ENCODE data around the gene WAS.

WAS gene

DNA sequence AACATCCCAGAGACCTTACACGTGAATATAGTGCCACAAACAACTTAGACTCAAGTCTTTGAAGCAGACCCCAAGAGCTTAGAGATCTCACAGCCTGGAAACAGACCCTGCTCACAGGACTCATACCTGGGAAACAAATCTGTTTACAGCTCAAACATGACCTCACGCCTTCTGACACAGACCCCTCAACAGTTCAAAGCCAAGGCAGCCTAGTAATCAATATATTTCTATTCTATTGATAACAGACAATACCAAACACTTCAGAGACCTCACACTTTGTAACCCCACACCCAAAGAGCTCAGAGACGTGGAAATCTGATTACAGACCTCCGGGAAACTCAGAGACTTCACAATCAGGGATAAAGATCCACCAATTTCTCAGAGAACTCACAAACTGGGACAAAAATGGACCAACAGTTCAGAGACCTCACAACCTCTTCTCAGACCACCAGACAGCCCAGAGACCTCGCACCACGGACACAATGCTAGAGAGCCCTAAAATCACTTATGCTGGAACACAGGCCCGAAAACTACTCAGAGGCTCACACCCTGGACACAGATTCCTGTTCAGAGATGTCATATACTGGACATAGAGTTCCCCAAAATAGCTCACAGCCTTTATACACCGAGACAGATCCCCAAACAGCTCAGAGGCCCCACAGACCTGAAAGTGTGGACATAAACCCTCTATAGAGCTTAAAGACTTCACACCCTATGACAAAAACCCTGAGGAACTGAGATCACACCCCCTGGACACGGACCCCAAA is 27.7 kb downstream of the WAS start:
- H3K27ac Mint-ChIP-seq, result peak overlapping the region; percentile 5
- H3K27me3 Mint-ChIP-seq, result no peaks in the 10 kb centered on the region
- intact Hi-C loops (cut with micrococcal nuclease), result no loop called here
- H3K4me1 Mint-ChIP-seq (ENCODE audit: low read depth), result no peaks in the 10 kb centered on the region
- no peaks in the 10 kb centered on the region for H3K9me3 Mint-ChIP-seq
- H3K4me3 Mint-ChIP-seq, result no peak overlapping the region
- peaks cover 27% of the 10 kb centered on the region for H3K36me3 Mint-ChIP-seq (ENCODE audit: low read depth)

DNA sequence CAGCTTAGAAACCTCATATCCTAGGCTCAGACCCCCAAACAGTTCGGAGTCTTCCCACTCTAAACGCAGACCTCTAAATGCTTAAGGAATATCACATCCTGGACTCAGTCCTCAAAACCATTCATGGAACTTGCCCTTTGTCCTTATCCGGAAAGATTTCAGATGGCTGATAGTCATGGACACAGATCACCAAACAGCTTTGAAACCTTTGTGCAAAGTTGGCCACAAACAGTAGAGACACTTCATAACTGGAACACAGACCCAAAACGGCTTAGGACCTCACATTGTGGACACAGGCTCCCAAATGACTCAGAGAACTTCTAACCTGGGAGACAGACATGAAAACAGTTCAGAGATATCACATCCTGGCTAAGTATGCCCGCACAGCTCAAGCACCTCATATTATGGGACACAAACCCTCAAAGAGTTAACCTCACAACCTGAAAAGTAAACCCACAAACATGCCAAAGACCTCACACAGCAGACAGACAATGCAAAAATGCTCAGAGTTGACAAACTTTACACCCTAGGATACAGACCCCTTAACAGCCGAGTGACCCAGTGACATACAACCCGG is 28.4 kb downstream of the WAS start:
- intact Hi-C loops (cut with micrococcal nuclease), result no loop called here
- Mint-ChIP-seq H3K4me3 (no peak overlapping the region), H3K9me3 (no peaks in the 10 kb centered on the region), H3K4me1 (ENCODE audit: low read depth) (no peaks in the 10 kb centered on the region), H3K27ac (no peak overlapping the region), H3K27me3 (no peaks in the 10 kb centered on the region), H3K36me3 (ENCODE audit: low read depth) (peaks cover 21% of the 10 kb centered on the region)

DNA sequence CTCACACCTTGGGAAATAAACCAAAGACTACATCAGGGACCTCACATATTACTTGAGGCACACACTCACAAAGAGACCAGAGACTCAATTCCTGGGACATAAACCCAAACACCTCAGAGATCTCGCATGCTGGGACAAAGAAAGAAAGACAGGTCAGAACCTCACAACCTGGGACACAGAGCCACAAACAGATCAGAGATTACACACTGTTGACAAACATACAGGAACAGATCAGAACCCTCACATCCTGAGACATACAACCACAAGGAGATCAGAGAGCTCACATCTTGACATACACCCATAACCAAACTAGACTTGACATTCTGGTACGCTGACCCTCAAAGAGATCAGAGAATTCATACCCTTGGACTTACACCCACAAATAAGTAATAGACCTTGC is 30.2 kb downstream of the WAS start:
- H3K36me3 Mint-ChIP-seq (ENCODE audit: low read depth), result peaks cover 2% of the 10 kb centered on the region

DNA sequence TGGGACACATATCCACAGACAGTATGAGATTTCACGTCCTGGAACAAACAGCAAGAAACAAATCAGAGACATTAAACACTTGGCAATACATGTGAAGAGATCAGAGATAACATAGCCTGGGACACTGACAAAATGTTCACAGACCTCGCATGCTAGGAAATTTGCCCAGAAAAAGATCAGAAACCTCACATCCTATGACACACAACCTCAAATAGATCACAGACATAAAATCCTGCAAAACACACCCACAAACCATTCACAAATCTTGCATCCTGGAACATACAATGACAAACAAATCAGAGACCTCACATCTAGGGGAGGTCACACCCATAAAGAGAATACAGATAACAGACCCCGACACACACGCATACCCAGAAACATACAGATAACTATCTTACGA is 31.0 kb downstream of the WAS start:
- no peaks in the 10 kb centered on the region for H3K9me3 Mint-ChIP-seq
- no peaks in the 10 kb centered on the region for H3K36me3 Mint-ChIP-seq (ENCODE audit: low read depth)
- no peak overlapping the region for H3K4me3 Mint-ChIP-seq
- H3K27me3 Mint-ChIP-seq, result no peaks in the 10 kb centered on the region
- no peaks in the 10 kb centered on the region for H3K4me1 Mint-ChIP-seq (ENCODE audit: low read depth)
- H3K27ac Mint-ChIP-seq, result no peak overlapping the region
- intact Hi-C loops (cut with micrococcal nuclease), result no loop called here

More for the DNA sequence above, 30.2 kb downstream of the WAS start:
- Mint-ChIP-seq H3K9me3 (no peaks in the 10 kb centered on the region), H3K4me1 (ENCODE audit: low read depth) (no peaks in the 10 kb centered on the region), H3K4me3 (no peak overlapping the region), H3K27ac (no peak overlapping the region), H3K27me3 (no peaks in the 10 kb centered on the region)
- intact Hi-C loops (cut with micrococcal nuclease), result no loop called here

DNA sequence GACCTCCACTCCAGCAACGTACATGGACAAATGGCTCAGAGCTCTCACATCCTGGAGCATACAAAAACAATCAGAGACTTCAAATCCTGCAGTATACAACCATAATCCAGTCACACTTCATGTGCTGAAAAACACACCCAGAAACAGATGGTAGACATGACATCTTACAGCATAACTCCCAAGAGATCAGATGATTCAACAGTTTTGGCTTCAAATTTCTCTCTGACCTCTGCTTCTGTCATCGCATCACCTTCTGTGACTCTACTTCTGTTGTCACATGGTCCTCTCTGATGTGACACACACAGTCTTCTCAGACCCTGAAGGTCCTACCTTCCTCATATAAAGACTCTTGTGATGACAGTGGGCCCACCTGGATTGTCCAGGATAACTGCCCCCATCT is 31.5 kb downstream of the WAS start:
- no peak overlapping the region for H3K27ac Mint-ChIP-seq
- no peaks in the 10 kb centered on the region for H3K4me1 Mint-ChIP-seq (ENCODE audit: low read depth)
- H3K27me3 Mint-ChIP-seq, result no peaks in the 10 kb centered on the region
- no peaks in the 10 kb centered on the region for H3K36me3 Mint-ChIP-seq (ENCODE audit: low read depth)
- H3K4me3 Mint-ChIP-seq, result no peak overlapping the region
- H3K9me3 Mint-ChIP-seq, result no peaks in the 10 kb centered on the region
- intact Hi-C loops (cut with micrococcal nuclease), result no loop called here

DNA sequence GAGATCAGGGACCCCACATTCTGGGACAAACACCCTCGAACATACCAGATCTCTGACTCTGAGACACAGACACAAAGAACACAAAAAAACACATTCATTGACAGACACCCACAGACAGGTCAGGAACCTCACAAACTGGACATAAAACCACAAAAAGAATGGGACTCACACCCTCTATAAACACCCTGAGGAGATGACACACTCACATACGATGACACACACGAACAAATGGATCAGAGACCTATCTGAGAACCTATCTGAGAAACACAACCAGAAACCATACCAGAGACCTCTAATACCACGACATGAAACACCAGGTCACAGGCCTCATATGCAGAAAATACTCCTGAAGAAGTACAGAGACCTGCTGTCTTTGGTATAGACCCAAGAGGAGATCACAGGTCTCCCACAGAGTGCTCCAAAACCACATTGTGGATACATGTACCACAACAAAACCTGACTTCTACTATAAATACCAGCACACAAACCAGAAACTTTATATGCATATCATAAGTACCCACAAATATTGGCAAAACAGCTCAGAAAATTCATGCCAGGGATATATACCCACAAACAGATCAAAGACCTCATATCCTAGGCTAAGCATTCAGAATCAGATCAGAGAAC is 32.4 kb downstream of the WAS start:
- intact Hi-C loops (cut with micrococcal nuclease), result no loop called here
- Mint-ChIP-seq H3K4me3 (no peak overlapping the region), H3K36me3 (ENCODE audit: low read depth) (no peaks in the 10 kb centered on the region), H3K27ac (no peak overlapping the region), H3K9me3 (no peaks in the 10 kb centered on the region), H3K27me3 (no peaks in the 10 kb centered on the region), H3K4me1 (ENCODE audit: low read depth) (no peaks in the 10 kb centered on the region)

DNA sequence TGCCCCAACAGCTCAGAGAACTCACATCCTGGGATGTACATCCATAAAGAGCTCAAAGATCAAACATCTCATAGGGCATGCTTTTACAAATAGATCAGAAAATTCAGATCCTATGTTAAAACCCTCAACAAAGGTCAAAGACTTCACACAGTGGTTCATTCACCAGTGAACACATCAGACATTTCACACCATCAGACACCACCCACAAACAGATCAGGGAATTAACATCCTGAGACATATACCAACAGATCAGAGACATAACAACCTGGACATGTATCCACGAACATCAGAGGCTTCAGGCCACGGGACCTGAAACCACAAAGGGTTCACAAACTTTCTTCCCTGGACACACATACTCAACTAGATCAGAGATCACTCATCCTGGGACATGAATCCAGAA is 36.4 kb downstream of the WAS start:
- no peaks in the 10 kb centered on the region for H3K9me3 Mint-ChIP-seq
- no peak overlapping the region for H3K4me3 Mint-ChIP-seq
- no peak overlapping the region for H3K27ac Mint-ChIP-seq
- intact Hi-C loops (cut with micrococcal nuclease), result no loop called here
- no peaks in the 10 kb centered on the region for H3K36me3 Mint-ChIP-seq (ENCODE audit: low read depth)
- no peaks in the 10 kb centered on the region for H3K4me1 Mint-ChIP-seq (ENCODE audit: low read depth)
- no peaks in the 10 kb centered on the region for H3K27me3 Mint-ChIP-seq

DNA sequence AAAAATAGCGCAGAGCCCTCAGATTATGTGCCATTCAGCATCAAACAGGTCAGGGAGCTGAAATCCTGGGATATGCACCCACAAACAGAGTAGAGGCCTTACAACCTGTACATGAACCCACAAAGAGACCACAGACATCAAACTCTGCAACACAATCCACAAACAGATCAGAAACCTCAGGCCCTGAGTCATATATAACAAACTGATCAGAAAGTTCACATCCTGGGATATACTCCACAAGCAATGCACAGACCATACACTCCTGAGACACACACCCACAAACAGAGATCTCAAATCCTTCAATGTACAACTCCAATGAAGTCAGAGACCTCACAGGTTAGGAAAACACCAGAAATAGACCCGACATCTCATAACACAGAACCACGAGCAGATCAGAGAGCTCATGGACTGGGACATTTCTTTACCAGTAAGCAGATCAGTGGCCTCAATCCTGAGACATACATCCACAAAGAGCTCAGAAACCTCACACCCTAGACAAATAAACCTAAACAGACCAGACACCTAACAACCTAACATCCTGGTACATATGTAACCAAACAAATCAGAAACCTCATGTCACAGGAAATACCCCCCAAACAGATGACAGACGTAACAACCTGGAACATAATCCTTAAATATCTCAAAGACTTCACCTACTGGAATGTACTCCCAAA is 37.1 kb downstream of the WAS start:
- H3K4me1 Mint-ChIP-seq (ENCODE audit: low read depth), result no peaks in the 10 kb centered on the region
- intact Hi-C loops (cut with micrococcal nuclease), result no loop called here

DNA sequence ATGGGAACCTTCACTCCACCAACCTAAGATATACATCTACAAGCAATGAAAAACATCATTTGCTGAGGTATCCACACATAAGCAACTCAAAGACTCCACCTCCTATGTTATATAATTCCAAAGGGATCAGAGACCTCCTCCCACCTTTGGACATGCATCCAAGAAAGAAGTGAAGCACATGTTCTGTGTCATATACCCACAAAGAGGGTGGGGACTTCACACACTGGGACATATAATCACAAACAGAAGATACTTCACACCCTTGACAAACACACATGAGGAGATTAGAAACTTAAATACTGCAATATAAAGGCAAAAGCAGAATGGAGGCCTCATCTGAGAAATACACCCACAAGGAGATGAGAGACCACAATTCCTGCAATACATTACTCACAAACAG is 38.3 kb downstream of the WAS start:
- H3K36me3 Mint-ChIP-seq (ENCODE audit: low read depth), result no peaks in the 10 kb centered on the region
- no peaks in the 10 kb centered on the region for H3K27me3 Mint-ChIP-seq
- intact Hi-C loops (cut with micrococcal nuclease), result no loop called here
- no peaks in the 10 kb centered on the region for H3K4me1 Mint-ChIP-seq (ENCODE audit: low read depth)
- H3K9me3 Mint-ChIP-seq, result no peaks in the 10 kb centered on the region
- no peak overlapping the region for H3K4me3 Mint-ChIP-seq
- H3K27ac Mint-ChIP-seq, result no peak overlapping the region

More for the DNA sequence above, 37.1 kb downstream of the WAS start:
- no peaks in the 10 kb centered on the region for H3K36me3 Mint-ChIP-seq (ENCODE audit: low read depth)
- H3K27ac Mint-ChIP-seq, result no peak overlapping the region
- H3K27me3 Mint-ChIP-seq, result no peaks in the 10 kb centered on the region
- no peaks in the 10 kb centered on the region for H3K9me3 Mint-ChIP-seq
- H3K4me3 Mint-ChIP-seq, result no peak overlapping the region

DNA sequence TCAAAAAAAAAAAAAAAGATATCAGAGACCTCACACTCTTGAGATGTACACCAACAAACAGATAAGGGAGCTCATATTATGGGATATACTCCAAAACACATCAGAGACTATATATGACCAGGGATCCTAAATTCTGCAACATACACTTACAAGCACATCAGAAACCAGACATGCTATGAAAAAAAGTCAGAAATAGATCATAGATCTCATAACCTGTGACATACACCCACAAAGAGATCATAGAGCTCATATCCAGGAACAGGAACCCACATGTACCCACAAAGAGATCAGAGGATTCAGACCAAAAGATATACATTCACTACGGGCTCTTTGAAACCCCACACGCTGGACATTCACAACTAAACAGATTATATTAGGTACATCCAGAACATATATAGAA is 43.0 kb downstream of the WAS start:
- Mint-ChIP-seq H3K27me3 (no peaks in the 10 kb centered on the region), H3K4me1 (ENCODE audit: low read depth) (no peaks in the 10 kb centered on the region), H3K9me3 (no peaks in the 10 kb centered on the region), H3K4me3 (no peak overlapping the region), H3K27ac (no peak overlapping the region), H3K36me3 (ENCODE audit: low read depth) (no peaks in the 10 kb centered on the region)
- intact Hi-C loops (cut with micrococcal nuclease), result no loop called here

DNA sequence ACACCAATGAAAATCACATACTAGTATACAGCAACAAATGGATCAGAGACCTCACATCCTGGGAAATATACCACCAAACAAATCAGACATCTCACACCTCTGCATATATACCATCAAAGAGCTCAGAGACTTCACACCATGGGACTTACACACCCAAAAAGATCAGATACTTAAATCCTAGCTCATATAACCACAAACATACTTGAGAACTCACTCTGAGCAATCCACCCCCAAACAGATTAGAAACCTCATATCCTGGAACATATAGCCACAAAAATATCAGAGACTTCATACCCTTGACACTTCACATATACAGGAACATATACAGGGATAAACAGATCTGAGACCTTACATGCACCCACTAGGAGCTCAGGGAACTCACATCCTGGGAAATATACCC is 45.1 kb downstream of the WAS start:
- intact Hi-C loops (cut with micrococcal nuclease), result no loop called here
- no peaks in the 10 kb centered on the region for H3K4me1 Mint-ChIP-seq (ENCODE audit: low read depth)
- H3K27ac Mint-ChIP-seq, result no peak overlapping the region
- no peaks in the 10 kb centered on the region for H3K27me3 Mint-ChIP-seq
- no peaks in the 10 kb centered on the region for H3K9me3 Mint-ChIP-seq
- H3K36me3 Mint-ChIP-seq (ENCODE audit: low read depth), result no peaks in the 10 kb centered on the region
- H3K4me3 Mint-ChIP-seq, result no peak overlapping the region

DNA sequence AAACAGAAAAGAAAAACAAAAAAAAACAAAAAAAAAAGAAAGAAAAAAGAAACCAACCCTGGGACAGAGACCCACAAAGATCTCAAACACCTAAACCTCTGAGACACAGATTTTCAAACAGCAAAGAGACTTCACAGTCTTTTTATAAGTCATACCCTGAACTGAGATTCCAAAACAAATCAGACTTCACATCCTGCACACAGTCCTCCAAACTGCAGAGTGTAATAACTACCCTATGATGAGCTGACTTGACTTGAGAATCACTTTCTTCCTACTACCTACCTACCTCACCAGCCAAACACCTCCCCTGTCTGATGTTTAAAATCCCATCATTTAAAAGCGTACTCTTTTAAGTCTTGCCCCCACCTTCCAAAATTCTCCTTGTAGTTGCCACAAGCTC is 52.7 kb downstream of the WAS start:
- Mint-ChIP-seq H3K27ac (peak overlapping the region; percentile 98), H3K4me1 (ENCODE audit: low read depth) (peaks cover 13% of the 10 kb centered on the region), H3K27me3 (no peaks in the 10 kb centered on the region), H3K36me3 (ENCODE audit: low read depth) (peaks cover 5% of the 10 kb centered on the region), H3K4me3 (no peak overlapping the region), H3K9me3 (no peaks in the 10 kb centered on the region)
- intact Hi-C loops (cut with micrococcal nuclease), result loop anchor here (2.0 kb wide), 1 partner anchor 64 kb away; no protein-coding TSS in a partner anchor

DNA sequence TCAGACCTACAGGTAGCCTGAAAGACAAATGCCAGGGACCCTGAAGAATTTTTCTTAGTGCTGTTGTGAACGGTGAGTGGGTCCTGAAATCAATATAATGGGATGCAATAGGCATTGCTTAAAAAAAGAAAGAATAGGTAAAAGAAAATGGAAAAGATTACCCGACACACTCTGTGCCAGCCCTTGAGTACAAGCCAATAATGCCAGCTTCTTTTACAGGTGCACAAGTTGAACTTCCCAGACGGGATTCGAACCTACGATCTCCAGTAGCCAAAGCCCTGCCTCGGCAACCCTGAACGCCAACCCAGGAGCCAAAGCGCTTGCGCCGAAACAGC is 53.2 kb downstream of the WAS start:
- intact Hi-C loops (cut with micrococcal nuclease), result loop anchor here (1.0 to 2.0 kb wide), 2 partner anchors 41 to 64 kb away; partner anchors contain the start of gene SUV39H1
- Mint-ChIP-seq H3K36me3 (ENCODE audit: low read depth) (peaks cover 5% of the 10 kb centered on the region), H3K27ac (peak overlapping the region; percentile 98), H3K4me3 (no peak overlapping the region), H3K27me3 (no peaks in the 10 kb centered on the region), H3K4me1 (ENCODE audit: low read depth) (peaks cover 13% of the 10 kb centered on the region), H3K9me3 (no peaks in the 10 kb centered on the region)

Measured in dendritic cell treated with granulocyte-macrophage colony-stimulating factor and Interleukin-4, amounts not matched to agents 40 ng/mL and 50 ng/mL, for 4 days (primary cell).